Testis (tissue), 2 donors: Measurements from ENCODE around the gene CYP2J2.

Experiments used
- POLR2A ChIP-seq: fragments of 450-650 bp; IDR thresholded peaks from one replicate; pipeline ENCODE4 v1.6.1; 2017; ENCODE audit warnings: antibody characterized with exemption, mild to moderate bottlenecking, moderate library complexity
- TF ChIP-seq, protein P1 (sequence below), 3 experiments: fragments of 450-650 bp in 2 of 3; fragments of 200-600 bp in 1 of 3; sonication (generic) in 1 of 3; IDR thresholded peaks; one replicate each; pipeline ENCODE4 v1.5.1; 2016 to 2019; ENCODE audit warnings: antibody characterized with exemption in 3 of 3, mild to moderate bottlenecking in 2 of 3, moderate library complexity in 1 of 3

DNA sequence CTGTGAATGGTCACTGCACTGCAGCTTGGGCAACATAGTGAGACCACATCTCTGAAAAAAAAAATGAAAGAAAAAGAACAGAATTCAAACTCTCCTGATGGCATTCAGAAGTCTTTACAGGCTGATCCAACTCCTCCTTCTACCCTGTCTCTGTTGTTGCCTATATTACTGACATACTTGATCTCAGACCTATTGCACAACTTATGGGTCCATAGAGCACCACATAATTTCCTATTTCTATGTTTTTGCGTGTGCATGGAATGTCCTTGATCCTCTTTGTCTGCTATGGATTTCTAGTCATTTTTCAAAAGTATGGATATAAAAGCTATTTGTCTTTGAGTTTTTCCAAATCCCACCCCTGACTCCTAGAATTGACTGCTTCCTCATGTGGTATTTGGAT is 22.4 kb upstream of the CYP2J2 start:
- TF ChIP-seq, protein P1, sequence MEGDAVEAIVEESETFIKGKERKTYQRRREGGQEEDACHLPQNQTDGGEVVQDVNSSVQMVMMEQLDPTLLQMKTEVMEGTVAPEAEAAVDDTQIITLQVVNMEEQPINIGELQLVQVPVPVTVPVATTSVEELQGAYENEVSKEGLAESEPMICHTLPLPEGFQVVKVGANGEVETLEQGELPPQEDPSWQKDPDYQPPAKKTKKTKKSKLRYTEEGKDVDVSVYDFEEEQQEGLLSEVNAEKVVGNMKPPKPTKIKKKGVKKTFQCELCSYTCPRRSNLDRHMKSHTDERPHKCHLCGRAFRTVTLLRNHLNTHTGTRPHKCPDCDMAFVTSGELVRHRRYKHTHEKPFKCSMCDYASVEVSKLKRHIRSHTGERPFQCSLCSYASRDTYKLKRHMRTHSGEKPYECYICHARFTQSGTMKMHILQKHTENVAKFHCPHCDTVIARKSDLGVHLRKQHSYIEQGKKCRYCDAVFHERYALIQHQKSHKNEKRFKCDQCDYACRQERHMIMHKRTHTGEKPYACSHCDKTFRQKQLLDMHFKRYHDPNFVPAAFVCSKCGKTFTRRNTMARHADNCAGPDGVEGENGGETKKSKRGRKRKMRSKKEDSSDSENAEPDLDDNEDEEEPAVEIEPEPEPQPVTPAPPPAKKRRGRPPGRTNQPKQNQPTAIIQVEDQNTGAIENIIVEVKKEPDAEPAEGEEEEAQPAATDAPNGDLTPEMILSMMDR (IDR thresholded peaks at IDR 0.05), result no peak
- no peak for TF ChIP-seq POLR2A
